Mucosa of rectum (tissue), 2 donors: ENCODE measurements around the gene FBXO3.

Experiments
- H3K27ac ChIP-seq, 2 donors: one replicate each; pipeline ENCODE4 v1.7.0; 2013; ENCODE audit warnings: inconsistent platforms in 2 of 2, low read depth in 2 of 2, low read length in 2 of 2
- H3K27me3 ChIP-seq, 2 donors: one replicate each; pipeline ENCODE4 v1.7.0; 2013; ENCODE audit warnings: low read length in 2 of 2; ENCODE audit not compliant: control insufficient read depth in 2 of 2, insufficient read depth in 2 of 2
- H3K36me3 ChIP-seq, 2 donors: one replicate each; pipeline ENCODE4 v1.7.0; 2013; ENCODE audit warnings: low read length in 2 of 2; ENCODE audit not compliant: control insufficient read depth in 2 of 2, insufficient read depth in 2 of 2
- H3K4me1 ChIP-seq, 2 donors: one replicate each; pipeline ENCODE4 v1.7.0; 2013; ENCODE audit warnings: low read length in 2 of 2, mild to moderate bottlenecking in 1 of 2; ENCODE audit not compliant: control insufficient read depth in 2 of 2, insufficient read depth in 2 of 2
- H3K4me3 ChIP-seq, 2 donors: one replicate each; pipeline ENCODE4 v1.7.0; 2013; ENCODE audit warnings: low read length in 2 of 2
- H3K9ac ChIP-seq, 2 donors: one replicate each; pipeline ENCODE4 v1.7.0; 2013; ENCODE audit warnings: low read length in 2 of 2, low read depth in 1 of 2, mild to moderate bottlenecking in 1 of 2
- H3K9me3 ChIP-seq, 2 donors: one replicate each; pipeline ENCODE4 v1.7.0; 2013; ENCODE audit warnings: low read length in 2 of 2; ENCODE audit not compliant: control insufficient read depth in 2 of 2
- donor health status: healthy.
- donor health status: Normal muscosa, but diverticular disease.

FBXO3 gene

DNA sequence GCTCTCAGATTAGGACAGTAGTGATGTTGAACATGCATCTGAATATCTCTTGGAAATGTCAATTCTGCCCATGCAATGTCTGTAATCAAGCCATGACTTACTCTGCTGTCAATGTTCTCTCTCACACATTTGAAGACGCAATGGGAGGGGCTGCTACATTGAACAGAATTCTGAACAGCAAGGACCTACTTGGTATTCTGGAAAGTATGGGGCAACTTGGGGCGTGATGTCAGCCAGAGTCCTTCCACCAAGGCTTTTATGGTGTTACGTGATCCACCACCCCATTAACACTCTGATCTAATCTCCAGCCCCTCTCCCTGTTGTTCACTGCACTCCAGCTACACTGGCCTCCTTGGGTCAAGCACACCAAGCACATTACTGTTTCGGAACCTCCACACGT is 31.0 kb downstream of the FBXO3 start:
- H3K27ac ChIP-seq: no peak overlapping the region
- H3K9ac ChIP-seq: no peak overlapping the region
- peaks cover 5 to 19% of the 10 kb centered on the region in 2 donors for H3K36me3 ChIP-seq

DNA sequence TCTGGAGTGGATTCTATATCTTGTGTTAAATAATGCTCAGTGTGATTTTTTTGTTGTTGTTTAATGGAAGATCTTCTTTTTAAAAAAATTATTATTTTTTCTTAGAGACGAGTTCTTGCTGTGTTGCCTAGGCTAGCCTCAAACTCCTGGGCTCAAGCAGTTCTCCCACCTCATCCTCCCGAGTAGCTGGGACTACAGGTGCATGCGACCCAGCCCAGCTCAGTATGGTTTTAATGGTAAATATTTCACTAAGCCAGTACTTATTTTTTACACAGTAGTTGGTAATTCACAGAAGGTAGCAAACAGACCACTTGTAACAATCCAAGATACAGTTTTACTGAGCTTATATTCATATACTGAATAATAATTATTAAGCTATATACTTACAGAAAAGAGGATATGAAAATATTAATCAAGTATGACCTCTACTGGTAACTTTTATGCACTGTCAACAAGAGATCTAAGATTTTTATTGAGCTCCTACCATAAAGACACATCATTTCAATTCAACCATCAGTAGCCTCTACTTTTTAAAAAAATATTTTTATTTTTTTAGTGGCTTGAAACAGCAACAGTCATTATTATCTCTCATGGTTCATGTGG is 32.0 kb downstream of the FBXO3 start:
- no peak overlapping the region for H3K27ac ChIP-seq
- H3K9me3 ChIP-seq: no peaks in the 10 kb centered on the region
- H3K4me1 ChIP-seq: peaks cover 0 to under 1% of the 10 kb centered on the region in 2 donors
- H3K36me3 ChIP-seq: peaks cover 5 to 19% of the 10 kb centered on the region in 2 donors
- H3K9ac ChIP-seq: no peak overlapping the region
- H3K4me3 ChIP-seq: no peak overlapping the region
- H3K27me3 ChIP-seq: no peaks in the 10 kb centered on the region

More for the DNA sequence above, 31.0 kb downstream of the FBXO3 start:
- Histone ChIP-seq H3K4me1 (no peaks in the 10 kb centered on the region), H3K27me3 (no peaks in the 10 kb centered on the region), H3K4me3 (no peak overlapping the region), H3K9me3 (no peaks in the 10 kb centered on the region)

DNA sequence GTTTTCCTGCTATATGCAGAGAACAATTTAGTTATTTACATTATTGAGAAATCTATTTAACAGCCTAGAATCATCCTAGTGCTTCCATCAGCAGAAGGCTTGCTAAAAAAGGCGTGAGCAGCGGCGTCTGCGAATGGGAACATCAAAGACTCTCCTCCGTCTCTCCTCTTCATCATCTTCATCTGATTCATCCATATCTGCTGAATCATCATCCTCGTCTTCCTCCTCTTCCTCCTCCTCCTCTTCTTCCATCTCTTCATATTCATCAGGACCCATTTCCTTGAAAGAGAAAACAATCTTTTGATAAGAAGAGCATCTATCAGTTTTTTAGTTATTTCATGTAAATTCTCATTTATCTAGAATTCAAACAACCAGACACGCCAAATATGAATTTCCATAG is 32.5 kb downstream of the FBXO3 start:
- no peaks in the 10 kb centered on the region for H3K27me3 ChIP-seq
- H3K9ac ChIP-seq: no peak overlapping the region
- no peak overlapping the region for H3K27ac ChIP-seq
- no peaks in the 10 kb centered on the region for H3K9me3 ChIP-seq
- peaks cover 2 to 16% of the 10 kb centered on the region in 2 donors for H3K36me3 ChIP-seq
- H3K4me1 ChIP-seq: peaks cover 5 to 6% of the 10 kb centered on the region in 2 donors
- no peak overlapping the region for H3K4me3 ChIP-seq

DNA sequence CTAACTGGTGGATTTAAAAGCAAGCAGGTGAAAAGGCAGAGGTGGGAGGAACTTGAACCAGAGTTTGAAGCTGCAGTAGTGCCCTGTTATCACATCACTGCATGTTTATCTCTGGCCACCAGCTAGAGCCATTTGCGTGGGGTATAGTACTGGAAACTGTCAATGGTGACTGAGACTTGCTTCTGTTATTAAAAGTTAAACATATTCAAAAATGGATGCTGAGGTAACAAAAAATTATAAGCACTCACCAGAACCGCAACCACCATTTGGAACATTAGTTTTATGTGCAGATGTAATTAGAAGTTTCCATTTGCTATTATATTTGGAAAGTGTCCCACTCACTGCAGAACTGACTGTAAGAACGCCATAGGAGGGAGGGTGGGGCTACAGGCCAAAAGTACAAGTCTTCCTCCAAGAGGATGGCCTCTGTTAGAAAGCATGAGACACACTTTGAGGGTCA is 36.9 kb downstream of the FBXO3 start:
- H3K36me3 ChIP-seq: no peaks in the 10 kb centered on the region
- H3K27me3 ChIP-seq: no peaks in the 10 kb centered on the region
- no peak overlapping the region for H3K9ac ChIP-seq
- H3K4me1 ChIP-seq: peaks cover 12 to 29% of the 10 kb centered on the region in 2 donors
- H3K27ac ChIP-seq: peak overlapping the region; percentile 84 to 85
- no peaks in the 10 kb centered on the region for H3K9me3 ChIP-seq
- H3K4me3 ChIP-seq: no peak overlapping the region

DNA sequence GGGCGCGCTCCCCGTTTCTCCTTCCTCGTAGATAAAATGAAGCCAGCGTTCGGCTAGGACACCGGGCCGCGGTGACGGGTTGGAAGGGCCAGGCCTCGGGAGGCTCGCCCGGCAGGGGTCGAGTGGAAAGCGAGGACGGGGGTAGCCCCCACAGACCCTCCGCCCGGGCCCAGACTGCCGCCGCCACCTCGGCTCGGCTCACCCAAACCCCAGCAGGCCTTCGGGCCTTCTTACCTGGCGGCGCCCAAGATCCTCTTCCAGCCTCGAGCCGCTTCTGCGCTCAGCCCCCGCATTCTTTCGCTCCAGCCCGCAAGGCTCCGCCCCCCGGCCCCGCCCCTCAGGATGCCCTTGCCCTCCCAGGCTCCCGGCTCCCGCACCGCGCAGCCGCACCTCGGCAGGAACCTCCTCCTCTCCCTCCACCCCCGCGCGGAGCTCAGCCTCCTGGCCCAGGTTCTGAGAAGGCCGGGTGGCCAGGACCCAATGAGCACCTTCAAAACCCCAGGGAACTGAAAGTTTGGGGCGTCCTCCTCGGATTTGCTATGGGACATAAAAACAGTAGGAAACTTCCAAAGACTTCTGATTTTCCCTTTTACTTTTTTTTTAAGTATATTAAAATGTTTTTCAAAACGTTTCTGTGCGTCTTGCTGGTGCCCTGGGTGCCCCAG is 38.0 kb downstream of the FBXO3 start, which contains the start of gene CD59:
CD59 (minus strand) TSS at position 276 of the 665 bp plus-strand sequence. CDS start 13,978 bp downstream, outside the sequence.
- Histone ChIP-seq H3K4me1 (peaks cover 17 to 39% of the 10 kb centered on the region in 2 donors), H3K4me3 (peak within 1 kb of the TSS; percentile 76 to 81), H3K27ac (peak within 1 kb of the TSS; percentile 84 to 85)

DNA sequence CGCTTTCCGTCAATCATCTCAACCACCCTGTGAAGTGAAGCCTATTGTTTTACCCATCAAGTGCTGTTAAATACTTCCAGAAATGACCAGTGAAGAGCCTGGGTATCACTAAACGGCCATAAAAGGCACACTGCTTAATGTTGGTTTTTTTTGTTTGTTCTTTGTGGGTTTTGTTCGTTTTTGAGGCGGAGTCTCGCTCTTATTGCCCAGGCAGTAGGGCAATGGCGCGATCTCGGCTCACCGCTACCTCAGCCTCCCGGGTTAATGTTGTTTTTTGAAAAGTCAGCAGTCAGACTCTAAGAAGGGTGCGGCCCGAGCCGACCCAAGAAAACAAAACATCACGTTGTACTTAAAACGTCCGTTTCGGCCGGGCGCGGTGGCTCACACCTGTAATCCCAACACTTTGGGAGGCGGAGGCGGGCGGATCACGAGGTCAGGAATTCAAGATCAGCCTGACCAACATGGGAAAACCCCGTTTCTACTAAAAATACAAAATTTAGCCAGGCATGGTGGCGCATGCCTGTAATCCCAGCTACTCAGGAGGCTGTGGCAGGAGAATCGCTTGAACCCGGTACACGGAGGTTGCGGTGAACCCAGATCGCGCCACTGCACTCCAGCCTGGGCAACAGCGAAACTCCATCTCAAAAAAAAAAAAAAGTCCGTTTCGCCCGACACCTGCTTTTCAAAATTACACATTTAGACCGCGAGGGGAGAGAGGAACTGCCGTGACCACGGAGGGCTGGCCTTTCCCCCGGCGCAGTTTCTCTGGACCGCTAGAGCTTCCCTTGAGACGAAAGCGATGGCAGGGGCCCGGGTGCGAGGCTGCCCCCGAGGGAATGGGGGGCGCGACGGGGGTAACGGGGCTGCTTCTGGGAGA is 38.8 kb downstream of the FBXO3 start:
- no peaks in the 10 kb centered on the region for H3K27me3 ChIP-seq
- peak overlapping the region; percentile 20 to 93 for H3K9ac ChIP-seq
- H3K4me3 ChIP-seq: peak overlapping the region; percentile 76 to 81
- H3K36me3 ChIP-seq: no peaks in the 10 kb centered on the region
- no peaks in the 10 kb centered on the region for H3K9me3 ChIP-seq
- H3K27ac ChIP-seq: peak overlapping the region; percentile 84 to 85
- H3K4me1 ChIP-seq: peaks cover 17 to 39% of the 10 kb centered on the region in 2 donors

More for the DNA sequence above, 38.0 kb downstream of the FBXO3 start, which contains the start of gene CD59:
- Histone ChIP-seq H3K9me3 (no peaks in the 10 kb centered on the region), H3K36me3 (no peaks in the 10 kb centered on the region), H3K9ac (peak within 1 kb of the TSS; percentile 41 to 93), H3K27me3 (no peaks in the 10 kb centered on the region)

DNA sequence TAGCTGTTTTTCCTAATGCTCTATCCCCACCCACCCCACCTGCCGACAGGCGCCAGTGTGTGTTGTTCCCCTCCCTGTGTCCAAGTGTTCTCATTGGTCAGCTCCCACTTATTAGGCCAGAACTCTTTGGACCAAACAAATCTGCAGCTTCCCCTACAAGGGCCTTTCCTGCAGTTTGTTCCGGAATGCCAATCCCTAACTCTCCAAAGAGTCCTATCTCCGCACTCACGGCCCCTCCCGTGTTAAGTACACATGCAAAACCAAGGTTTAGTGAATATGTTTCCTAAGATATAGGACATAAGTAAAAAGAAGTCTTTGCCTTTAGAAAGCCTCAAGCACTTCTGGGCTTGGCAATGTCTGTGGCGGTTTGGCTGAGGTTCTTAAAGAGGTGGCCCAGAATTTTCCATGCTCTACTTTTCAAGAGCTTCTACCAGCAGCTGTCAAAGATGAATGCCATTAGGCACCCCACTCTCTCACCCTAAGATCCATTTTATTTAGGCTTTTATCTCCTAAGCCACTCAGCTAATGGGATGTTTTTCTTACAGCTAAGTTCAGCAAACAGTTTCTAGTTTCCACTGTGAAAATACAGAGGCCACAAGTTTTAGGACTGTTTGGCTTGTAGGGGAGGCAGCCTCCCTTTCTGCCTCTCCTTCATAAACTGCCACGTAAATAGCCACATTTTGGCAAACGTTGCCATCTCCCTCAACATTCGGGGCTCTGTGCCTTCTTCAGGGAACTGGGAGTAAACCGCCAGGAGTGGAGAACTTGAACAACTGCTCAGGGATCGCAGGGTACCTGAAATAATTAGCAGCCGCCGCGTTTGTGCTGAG is 39.7 kb downstream of the FBXO3 start:
- no peaks in the 10 kb centered on the region for H3K27me3 ChIP-seq
- no peaks in the 10 kb centered on the region for H3K36me3 ChIP-seq
- peak overlapping the region; percentile 28 to 93 for H3K9ac ChIP-seq
- no peaks in the 10 kb centered on the region for H3K9me3 ChIP-seq
- H3K4me3 ChIP-seq: peak overlapping the region; percentile 76 to 81
- peak overlapping the region; percentile 84 to 85 for H3K27ac ChIP-seq
- peaks cover 17 to 39% of the 10 kb centered on the region in 2 donors for H3K4me1 ChIP-seq

DNA sequence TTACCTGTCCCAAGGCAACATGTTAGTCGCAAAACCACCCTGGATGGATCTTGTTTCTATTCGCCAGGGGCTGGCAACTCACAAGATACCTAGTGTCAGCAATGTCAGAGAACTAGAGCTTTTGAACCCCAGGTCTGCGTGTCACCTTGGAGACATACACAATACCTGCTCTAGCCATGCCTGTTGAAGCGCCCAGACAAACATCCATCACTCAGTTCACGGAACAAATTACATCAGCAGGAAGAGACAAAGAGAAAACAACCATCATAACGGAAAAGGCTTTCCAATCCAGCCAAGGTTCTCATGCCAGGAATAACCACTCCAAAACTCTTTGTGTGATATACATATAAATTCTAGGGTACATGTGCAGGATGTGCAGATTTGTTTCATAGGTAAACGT is 40.3 kb downstream of the FBXO3 start:
- H3K9me3 ChIP-seq: no peaks in the 10 kb centered on the region
- H3K27ac ChIP-seq: peak overlapping the region; percentile 1 to 85
- H3K36me3 ChIP-seq: no peaks in the 10 kb centered on the region
- H3K27me3 ChIP-seq: no peaks in the 10 kb centered on the region
- peaks cover 17 to 39% of the 10 kb centered on the region in 2 donors for H3K4me1 ChIP-seq
- peak overlapping the region; percentile 76 to 81 for H3K4me3 ChIP-seq
- no peak overlapping the region for H3K9ac ChIP-seq

DNA sequence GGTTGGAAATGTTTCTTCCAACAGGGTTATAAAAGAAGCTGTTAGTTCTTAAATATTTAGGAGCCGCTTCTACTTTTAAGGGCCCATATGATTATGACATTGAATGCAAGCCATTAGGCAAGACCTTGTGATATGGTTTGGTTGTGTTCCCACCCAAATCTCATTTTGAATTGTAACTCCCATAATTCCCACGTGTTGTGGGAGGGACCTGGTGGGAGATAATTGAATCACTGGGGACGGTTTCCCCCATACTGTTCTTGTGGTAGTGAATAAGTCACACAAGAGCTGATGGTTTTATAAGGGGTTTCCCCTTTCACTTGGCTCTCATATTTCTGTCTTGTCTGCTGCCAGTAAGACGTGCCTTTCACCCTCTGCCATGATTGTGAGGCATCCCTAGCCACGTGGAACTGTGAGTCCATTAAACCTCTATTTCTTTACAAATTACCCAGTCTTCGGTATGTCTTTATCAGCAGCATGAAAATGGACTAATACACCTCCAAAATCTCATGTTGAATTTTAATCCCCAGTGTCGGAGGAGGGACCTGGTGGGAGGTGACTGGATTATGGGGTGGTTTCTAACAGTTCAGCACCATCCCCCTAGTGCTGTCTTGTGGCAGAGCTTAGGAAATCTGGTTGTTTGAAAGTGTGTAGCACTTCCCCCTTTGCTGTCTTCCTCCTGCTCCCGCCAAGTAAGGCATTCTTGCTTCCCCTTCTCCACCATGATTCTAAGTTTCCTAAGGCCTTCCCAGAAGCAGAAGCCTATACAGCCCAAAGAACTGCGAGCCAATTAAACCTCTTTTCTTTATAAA is 42.4 kb downstream of the FBXO3 start:
- no peaks in the 10 kb centered on the region for H3K9me3 ChIP-seq
- no peaks in the 10 kb centered on the region for H3K27me3 ChIP-seq
- H3K36me3 ChIP-seq: no peaks in the 10 kb centered on the region
- H3K27ac ChIP-seq: peak overlapping the region; percentile 24 to 45
- H3K4me3 ChIP-seq: no peak overlapping the region
- peaks cover 12 to 35% of the 10 kb centered on the region in 2 donors for H3K4me1 ChIP-seq
- no peak overlapping the region for H3K9ac ChIP-seq
